NCI-H2107 (cell line): ENCODE data around the gene TRAF7.
A peak's percentile ranks its signal among the peaks of the same experiment; 100 is the strongest.
"Not testable (repeated sequence)": the region's sequence is repeated elsewhere in the genome, so short reads cannot be mapped to it uniquely, and the experiment has no call there.

Experiments used
- DNase-seq: peaks from one replicate; lab custom pipeline; 2025; lab: John Stamatoyannopoulos, UW

TRAF7 gene

DNA sequence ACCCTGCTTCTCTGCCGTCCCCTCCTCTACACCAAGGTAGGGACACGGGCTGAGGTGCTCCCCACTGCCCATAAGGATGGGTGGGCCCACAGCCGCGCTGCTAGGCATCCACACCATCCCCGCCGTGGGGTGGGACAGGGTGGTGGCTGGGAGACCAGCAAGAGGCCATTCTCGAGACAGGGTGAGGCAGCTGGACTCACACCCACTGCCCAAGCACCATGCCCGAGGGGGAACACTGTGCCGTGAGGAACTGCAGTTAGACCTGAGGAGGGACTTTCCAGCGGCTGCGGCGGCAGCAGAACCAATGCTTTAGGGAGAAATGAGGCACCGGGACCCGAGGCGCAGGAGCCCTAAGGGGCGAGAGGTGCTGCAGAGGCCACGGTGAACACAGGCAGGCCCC, 33.2 kb upstream of the TRAF7 start:
- DNase-seq = no peak

DNA sequence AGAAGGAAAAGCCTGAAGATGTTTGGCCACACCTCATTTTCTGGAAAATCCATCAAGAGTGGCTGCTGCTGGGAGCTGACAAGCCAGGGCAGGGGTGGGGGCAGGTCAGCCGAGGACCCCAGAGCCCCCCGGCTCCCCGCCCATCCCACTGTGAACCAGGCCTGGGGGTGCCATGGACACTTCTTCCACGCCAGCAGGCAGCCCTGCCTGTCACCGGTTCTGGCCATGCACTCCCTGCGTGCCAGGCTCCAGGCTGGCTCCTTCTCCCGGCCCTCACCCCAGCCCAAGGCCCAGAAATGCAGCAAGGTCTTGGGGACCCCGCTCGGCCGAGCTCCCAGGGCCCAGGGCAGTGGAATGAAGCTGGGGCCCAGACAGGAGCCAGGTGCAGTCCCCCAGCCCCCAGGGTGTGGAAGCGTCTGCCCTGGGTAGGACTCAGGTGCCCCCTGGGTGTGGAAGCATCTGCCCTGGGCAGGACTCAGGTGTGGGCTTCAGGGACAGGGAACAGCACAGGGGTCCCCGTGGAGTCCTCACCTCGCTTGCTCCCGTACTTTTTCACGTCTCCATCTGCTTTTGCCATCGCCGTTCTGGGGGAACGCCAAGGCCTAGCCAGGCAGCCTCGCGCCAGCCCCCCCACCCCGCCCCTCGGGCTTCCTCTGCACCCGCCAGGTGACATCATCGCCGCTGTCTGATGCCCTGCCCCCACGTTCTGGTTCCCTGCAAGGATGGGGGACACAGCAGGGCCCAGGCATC, 32.5 kb upstream of the TRAF7 start:
- not testable (repeated sequence) for DNase-seq

DNA sequence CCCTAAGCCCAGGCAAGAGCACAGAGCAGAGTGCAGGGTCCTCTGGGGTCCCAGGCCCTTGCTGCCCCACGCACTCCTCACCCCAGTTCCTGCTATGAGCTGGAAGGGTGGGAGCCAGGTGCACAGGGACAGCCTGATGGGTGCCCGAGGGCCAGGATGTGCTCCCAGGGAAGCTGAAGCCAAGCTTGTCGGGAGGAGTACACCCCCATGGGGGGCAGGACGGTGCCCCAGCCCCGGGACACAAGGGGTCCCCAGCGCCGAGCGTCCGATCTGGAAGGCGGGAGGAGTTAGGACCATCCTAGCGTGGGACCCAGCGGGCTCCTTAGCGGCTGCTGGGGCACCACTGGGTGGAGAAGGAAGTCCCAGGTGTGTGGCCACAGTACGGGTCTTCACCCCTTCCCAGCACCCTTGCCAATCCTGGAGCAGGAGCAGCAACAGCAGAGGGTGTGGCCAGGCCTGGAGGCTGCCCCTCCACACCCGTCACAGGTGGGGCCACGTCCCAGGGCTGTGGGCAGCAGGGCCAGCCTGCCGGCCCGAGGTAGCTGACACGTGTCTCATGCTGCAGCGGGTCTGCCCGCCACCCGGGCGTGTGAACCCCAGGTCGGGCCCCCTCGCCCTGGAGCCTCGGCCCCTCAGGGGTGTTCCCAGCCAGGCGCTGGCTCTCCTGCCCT, 31.7 kb upstream of the TRAF7 start:
- DNase-seq = not testable (repeated sequence)

DNA sequence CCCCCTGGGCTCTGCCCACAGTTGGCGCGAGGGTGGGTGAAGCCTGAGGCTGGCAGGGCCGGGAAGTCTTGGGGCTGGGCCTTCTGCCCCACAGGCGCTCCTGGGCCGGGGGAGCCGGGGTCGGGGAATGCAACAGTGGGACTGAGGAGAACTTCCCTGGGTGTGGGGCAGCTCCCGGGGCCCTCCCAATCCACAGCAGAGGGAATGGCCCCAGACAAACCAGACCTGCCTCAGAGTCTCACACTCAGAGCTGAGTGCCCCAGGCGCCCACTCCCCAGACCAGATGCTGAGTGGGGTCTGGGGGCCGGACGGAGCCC, 31.2 kb upstream of the TRAF7 start:
- not testable (repeated sequence) for DNase-seq

DNA sequence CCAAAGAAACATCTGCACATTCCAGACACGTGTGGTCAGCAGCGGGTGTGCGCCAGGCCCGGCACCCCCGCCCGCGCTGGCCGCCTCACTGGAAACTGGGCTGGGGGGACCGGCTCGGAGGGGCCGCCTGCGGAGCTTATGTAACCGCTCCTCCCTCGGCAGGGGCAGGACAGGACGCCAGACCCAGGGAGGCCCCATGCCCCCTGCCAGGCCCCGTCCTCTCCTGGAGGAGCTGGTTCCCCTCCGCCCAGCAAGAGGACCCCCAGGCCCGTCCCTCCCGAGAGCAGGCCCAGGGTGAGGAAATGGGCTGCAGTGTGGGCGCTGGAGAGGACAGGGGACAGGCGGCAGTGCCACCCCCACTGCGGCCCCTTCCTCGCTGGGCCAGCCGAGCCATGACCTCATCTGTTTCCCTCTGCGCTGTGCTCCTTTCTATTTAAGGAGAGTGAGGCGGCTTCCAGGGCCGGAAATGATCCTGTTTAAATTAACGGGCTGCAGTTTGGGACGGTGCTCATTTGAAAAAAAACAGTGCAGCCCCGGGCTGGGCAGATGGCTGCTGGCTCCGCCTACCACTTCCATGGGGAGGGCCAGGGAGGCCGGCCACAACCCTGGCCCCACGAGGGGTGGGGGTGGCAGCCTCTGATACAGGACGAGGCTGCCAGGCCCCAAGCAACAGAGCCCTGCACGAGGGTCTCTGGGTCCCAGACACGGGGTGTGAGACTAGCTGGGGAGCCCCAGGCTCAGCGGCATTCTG, 30.7 kb upstream of the TRAF7 start:
- DNase-seq = not testable (repeated sequence)

DNA sequence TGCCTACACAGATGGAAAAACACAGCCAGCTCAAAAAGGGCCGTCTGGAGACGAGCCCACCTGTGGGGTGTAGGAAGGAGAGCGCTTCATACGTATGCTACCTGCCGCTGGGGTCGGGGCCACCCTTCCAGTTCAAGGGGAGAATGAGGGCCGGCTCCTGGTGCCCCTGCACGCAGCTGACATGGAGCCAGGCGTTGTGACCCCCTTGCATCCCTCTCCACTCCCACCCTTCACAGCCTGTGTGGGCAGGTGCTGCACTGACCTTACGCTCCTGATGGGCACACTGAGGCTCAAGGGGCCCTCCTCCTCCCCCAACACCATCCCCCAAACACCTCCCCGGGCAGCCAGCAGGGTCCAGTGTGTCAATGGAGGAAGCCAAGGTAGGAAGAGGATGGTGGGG, 30.0 kb upstream of the TRAF7 start:
- DNase-seq = not testable (repeated sequence)

DNA sequence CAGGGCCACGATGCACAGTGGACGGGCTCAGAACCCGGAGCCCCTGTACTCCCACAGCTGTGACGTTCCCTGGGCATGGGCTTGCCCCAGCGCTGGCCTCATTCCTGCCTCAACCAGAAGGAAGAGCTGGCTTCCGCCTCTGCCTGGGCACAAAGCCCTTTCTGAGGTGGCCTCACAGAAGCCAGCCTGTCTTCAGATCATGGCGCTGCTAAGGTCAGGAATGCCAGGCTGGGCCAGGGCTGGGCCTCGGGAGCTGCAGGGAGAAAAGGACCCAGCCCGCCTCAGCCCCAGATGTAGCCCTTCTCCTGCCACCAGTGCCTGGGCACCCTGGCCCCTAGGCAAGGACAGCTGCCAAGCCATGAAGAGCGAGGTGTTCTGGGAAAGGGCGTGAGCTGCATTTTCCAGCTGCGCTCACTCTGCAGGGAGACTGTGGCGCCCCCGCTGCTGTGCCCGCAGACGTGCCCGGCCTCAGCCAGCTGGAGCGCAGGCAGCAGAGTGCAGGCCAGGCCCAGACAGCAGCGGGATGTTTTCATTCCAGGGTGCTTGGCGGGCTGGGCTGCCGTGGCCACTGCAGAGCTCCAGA, 29.3 kb upstream of the TRAF7 start:
- DNase-seq = not testable (repeated sequence)

DNA sequence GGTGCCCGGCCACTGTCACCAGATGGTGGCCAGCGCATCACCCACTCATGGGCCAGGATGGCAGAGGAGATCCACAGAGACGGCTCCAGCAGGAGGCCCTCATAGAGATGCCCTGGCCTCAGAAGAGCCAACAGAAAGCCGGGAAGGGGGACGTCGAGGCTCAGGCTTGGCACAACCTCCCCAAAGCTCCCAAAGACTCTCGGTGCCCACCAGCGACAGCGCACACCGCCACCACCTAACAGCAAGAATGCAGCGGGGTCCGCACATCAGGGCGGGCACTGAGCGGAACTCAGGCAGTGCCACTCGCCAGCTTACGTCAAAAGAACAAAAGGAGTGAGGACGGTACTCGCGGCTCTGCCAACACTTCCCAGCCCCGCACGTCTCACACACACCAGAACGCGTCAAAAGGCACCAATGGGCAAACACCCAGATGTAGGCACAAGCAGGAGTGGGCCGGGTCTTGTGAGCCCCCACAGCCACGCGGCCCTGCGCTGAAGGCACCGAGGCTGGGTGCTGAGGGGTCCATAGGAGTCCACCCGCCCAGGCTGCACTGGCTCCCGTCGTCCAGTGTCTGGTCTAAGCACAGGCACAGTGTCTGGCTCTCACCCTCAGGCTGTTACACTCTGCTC, 28.5 kb upstream of the TRAF7 start:
- DNase-seq = not testable (repeated sequence)

DNA sequence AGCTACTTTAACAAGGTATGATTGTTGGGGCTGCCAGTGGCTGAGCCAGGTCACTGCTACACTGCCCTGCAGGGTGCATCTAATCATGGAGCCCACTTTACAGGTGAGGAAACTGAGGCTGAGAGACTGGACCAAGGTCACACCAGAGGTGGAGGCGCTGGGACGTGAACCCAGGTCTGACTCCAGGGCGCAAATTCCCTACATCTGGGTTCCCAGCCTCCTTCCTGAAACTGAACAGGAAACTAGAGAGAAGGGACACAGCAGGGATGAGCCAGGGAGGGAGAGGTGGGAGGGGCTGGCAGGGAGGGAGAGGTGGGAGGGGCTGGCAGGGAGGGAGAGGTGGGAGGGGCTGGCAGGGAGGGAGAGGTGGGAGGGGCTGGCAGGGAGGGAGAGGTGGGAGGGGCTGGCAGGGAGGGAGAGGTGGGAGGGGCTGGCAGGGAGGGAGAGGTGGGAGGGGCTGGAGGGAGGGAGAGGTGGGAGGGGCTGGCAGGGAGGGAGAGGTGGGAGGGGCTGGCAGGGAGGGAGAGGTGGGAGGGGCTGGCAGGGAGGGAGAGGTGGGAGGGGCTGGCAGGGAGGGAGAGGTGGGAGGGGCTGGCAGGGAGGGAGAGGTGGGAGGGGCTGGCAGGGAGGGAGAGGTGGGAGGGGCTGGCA, 27.8 kb upstream of the TRAF7 start:
- DNase-seq = not testable (repeated sequence)

DNA sequence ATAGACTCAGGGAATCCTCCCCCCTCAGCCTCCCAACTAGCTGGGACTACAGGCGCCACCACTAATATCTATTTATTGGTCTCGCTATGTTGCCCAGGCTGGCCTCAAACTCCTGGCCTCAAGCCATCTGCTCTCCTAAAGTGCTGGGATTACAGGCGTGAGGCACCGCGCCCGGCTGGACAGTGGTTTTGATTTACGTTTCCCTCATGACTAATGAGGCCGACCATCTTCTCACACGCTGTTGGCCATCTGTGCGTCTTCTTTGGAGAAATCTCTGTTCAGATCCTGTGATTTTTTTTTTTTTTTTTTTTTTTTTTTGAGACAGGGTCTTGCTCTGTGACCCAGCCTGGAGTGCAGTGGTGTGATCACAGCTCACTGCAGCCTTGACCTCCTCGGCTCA, 26.3 kb upstream of the TRAF7 start:
- DNase-seq = not testable (repeated sequence)

DNA sequence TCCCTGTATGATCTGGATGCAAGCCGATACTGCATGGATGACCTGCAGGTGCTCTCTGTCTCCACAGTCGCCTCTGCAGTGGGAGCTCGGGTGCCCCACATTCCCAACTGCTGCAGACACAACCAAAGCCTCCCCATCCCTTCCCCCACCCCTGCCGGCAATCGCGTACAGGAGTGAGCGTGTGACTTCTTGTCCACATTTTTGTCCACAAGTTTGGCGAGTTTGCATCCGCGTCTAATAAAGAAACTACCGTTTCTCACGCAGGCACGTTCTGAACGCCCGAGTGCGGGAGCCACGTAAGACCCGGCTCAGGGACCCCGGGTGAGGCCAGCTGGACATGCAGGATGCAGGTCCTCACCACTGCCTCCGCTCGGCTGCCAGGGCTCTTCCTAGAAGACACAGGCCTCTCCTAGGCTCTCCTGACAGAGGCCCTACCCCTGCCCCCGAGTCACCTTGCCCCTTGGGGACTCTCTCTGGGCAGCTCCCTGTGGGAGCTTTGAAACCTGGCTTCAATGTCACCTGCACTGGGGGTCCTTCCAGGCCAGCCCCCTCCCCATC, 25.6 kb upstream of the TRAF7 start:
- not testable (repeated sequence) for DNase-seq

DNA sequence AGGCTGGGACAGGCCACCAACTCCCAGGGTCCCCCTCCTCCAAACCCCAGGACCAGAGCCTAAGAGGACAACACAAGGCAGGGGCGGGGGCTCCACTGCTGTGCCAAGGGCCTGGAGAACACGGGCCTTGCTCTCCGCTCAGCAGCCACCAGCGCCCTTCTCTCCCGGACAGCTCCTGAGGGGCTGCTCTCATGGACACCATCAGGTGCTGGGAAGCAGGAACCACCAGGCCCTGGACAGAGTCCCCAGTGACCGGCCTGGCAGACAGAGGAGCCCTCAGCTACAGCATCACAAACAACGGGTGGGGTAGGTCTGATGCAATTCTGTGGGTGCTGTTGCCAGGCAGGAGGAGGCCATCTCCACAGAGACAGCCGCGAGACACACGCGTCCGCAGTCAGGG, 21.8 kb upstream of the TRAF7 start:
- not testable (repeated sequence) for DNase-seq

DNA sequence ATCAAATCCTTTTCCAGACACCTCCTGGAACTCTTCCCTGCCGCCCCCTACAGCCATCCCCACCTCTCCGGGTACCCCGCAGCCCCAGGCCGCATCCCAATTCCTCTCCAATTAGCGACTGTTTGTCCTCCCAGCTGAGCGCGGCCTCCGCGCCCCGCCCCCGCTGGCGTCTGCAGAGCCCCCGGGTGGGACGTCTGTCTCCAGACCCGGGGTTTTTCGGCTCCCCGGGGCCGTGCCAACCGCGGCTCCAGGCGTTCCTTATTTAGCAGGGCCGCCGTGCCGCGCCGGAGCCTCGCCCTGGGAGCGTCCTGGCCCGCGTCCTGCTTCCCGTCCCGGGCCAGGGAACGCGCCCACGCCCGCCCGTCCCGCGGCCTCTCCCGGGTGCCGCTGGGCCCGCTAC, 20.5 kb upstream of the TRAF7 start:
- not testable (repeated sequence) for DNase-seq

DNA sequence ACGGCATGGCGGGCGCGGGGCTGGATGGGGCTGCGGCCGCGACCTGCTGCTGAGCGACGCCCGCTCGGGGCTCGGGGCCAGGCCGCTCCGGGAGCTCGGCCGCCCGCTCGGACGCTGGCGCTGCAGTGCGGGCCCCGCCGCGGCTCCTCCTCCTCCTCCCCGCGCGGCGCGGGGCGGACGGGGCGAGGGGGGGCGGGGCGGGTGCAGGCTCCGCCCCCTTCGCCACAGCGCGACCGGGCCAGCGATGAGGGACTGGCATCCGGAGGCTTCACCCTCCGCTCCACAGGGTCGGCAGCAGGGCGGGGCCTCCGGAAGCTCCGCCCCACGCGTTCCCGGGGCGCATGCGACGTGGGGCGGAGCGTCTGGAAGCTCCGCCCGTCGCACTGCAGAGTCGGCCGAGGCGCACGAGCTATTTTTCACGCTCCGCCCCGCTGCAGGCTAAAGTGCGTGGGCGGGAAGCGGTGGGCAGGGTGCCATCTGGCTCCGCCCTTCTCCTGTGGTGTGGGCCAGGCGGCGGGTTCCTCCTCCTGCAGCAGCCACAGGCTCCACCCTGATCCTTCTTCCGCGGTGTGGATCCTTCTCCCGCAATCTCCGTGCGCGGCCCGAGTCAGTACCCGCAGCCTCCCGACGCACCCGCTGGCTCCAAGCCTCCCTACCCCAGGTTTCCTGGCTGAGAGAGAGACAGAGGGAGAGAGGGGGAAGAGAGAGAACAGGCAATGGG, 19.7 kb upstream of the TRAF7 start, which contains the start of gene PKD1:
Gene PKD1, minus strand, starts transcription at position 129 of the 721 bp plus-strand sequence. CDS start 209 bp downstream, outside the sequence.
- DNase-seq = peak; percentile 62

DNA sequence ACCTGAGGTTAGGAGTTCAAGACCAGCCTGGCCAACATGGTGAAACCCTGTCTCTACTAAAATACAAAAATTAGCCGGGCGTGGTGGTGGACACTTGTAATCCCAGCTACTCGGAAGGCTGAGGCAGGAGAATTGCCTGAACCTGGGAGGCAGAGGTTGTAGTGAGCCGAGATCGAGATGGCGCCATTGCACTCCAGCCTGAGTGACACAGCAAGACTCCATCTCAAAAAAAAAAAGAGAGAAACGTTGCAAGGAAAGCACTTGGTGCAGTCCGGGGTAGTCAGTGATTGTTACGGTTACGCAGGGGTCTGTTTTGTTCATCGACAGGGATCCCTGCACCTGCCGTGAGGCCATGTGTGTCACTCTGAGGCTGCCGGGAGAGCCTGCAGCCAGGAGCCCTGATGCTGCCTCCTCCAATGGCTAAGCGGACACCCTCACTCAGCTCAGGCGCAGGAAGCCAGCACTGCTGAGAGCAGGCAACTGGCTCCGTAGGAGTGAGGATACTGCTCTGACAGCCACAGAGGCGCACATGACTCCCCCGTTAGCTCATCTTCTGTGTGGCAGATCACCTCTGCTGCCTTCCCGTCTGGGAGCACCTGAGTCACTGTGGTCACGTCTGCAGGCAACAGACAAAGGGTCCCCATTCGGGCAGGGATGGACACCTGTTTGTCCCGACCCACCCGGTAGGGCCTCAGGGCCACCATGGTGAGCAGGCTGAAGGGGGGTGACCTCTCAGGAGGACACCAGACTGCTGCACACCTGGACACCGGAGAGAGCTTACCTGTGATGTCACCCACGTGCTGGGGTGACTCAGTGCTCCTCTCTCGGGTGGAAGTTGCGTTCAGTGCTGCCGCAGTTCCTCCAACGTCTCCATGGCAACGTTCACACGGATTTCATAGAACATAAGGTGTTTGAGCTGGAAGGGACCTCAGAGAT, 12.4 kb upstream of the TRAF7 start:
- no peak for DNase-seq

DNA sequence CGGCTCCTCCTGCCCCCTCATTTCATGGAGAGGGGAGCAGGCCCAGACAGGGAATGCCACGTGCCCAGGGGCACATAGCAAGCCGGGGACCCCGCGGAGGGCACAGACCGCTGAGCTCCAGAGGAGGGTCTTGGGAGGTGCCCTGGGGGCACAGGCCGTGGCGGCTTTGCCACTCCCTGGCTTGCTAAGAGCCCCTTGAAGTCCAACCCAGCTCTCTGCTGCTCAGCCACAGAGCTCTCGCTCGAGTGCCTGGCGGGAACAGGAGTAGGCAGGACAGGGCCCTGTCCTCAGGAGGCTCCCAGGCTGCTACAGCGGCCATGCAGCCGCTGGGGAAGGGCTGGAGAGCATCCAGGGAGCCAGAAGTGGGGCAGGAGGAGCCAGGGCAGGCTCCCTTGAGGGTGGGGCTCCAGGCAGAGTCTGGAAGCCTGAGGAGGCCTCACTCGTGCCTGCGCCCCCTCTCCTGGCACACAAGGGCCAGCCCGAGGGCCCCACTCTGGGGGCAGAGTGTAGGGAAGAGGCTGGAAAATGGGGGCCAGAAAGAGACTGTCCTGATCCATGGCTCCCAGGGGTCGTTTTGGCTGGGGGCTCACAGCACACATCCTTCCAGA, 11.6 kb upstream of the TRAF7 start:
- no peak for DNase-seq

DNA sequence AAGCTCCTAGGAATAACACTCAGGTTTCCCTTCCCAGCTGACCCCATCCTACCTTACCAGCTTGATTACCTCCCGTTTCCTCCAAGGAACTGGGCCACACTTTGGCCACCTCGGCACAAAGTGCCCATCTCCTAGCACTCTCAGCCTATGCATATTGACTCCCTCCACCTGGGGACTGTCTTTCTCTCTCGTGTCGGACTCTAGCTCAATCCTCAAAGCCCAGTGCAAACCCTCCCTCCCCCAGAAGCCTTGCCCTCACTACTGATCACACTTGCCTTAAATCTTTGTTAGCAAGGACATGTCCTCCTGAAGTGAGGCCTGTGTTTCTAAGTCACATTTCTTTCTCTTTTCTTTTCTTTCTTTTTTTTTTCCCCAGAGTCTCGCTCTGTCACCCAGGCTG, 9.7 kb upstream of the TRAF7 start:
- no peak for DNase-seq

DNA sequence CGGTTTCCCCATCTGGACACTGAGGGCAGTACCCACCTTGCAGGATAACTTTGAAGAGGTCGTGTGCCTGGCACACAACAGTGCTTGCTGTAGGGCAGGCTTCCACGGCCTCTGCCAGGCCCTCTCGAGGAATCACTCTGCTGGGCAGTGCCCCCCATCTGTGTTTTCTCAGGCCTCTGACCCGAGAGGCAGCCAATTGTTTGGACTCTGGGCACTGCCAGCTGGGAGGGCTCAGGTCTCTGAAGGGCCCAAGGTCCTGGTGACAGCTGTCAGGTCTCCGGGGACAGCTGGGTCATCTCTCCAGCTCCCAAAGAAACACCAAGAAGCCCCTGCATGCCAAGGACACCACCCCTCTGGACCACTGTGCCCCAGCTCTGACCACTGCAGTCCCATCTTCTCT, 8.2 kb upstream of the TRAF7 start:
- DNase-seq = no peak
